ENCODE results near the gene RYR1. TPM values are rescaled to one million over a fixed set of nuclear protein-coding genes. Genes with fewer than 3 reads are reported as not detected.
"Not testable (repeated sequence)": the region's sequence is repeated elsewhere in the genome, so short reads cannot be mapped to it uniquely, and the experiment has no call there.

The RYR1 gene
- polyA plus RNA-seq, 1 experiment: not detected

DNA sequence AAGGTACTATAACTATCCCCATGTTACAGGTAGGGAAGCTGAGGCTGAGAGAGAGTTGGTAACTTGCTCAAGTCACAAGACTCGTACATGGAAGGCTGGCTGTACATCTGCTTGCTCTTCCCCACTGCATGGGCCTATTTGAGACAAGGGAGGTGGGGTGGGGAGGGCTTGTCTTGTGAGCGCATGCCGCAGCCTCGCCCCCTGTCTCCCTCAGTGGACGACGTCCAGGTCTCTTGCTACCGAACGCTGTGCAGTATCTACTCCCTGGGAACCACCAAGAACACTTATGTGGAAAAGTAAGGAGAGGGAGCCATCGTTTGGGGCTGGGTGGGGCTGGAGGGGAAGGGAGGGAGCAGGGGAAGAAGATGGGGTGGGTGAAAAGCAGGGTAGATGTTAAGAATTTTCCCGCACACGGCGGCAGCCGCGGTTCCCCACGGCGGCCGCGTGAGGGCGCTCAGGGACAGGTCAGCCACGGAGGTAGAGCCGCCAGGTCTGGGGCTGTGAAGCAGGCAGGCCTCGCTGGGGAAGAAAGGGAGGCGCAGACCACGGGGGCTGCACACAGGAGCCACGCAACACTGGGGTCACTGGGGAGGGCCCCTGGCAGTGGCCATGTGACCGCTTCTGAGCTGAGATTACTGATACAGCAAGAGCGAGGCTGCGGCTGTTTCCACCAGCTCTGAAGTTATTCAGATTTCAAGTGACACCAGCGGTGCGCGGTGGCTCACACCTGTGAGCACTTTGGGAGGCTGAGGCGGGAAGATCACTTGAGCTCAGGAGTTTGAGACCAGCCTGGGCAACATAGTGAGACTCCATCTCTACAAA, 81.5 kb downstream of the RYR1 start:
- ChIA-PET CTCF (interaction anchor here (0.6 to 3.1 kb wide), 10 partner anchors 16 to 492 kb away, joined by 3 to 24 read pairs (median 3); no protein-coding TSS in a partner anchor), POLR2A (no interaction called here)
- Histone ChIP-seq H3K4me3 (ENCODE audit: low read depth, low read length) (no peak overlapping the region), H3K27me3 (ENCODE audit: control insufficient read depth, insufficient read depth, low read length) (no peaks in the 10 kb centered on the region), H3K27ac (ENCODE audit: low read depth, low read length) (no peak overlapping the region), H3K9me3 (ENCODE audit: control insufficient read depth, insufficient read depth, low read length) (no peaks in the 10 kb centered on the region)
- TF ChIP-seq, protein P1, sequence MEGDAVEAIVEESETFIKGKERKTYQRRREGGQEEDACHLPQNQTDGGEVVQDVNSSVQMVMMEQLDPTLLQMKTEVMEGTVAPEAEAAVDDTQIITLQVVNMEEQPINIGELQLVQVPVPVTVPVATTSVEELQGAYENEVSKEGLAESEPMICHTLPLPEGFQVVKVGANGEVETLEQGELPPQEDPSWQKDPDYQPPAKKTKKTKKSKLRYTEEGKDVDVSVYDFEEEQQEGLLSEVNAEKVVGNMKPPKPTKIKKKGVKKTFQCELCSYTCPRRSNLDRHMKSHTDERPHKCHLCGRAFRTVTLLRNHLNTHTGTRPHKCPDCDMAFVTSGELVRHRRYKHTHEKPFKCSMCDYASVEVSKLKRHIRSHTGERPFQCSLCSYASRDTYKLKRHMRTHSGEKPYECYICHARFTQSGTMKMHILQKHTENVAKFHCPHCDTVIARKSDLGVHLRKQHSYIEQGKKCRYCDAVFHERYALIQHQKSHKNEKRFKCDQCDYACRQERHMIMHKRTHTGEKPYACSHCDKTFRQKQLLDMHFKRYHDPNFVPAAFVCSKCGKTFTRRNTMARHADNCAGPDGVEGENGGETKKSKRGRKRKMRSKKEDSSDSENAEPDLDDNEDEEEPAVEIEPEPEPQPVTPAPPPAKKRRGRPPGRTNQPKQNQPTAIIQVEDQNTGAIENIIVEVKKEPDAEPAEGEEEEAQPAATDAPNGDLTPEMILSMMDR (IDR thresholded peaks at IDR 0.05; ENCODE audit: low read depth, low read length): peak; percentile 83
- DNase-seq (ENCODE audit: low read depth, low spot score): peak; percentile 2

- ChIA-PET POLR2A (no interaction called here), CTCF (interaction anchor here (0.6 to 3.1 kb wide), 9 partner anchors 15 to 413 kb away, joined by 3 to 24 read pairs (median 3); no protein-coding TSS in a partner anchor)
- no peak for DNase-seq (ENCODE audit: low read depth, low spot score)
- Histone ChIP-seq H3K4me3 (ENCODE audit: low read depth, low read length) (no peak overlapping the region), H3K27me3 (ENCODE audit: control insufficient read depth, insufficient read depth, low read length) (no peaks in the 10 kb centered on the region), H3K9me3 (ENCODE audit: control insufficient read depth, insufficient read depth, low read length) (no peaks in the 10 kb centered on the region), H3K27ac (ENCODE audit: low read depth, low read length) (no peak overlapping the region)
- TF ChIP-seq, protein P1 (IDR thresholded peaks at IDR 0.05; ENCODE audit: low read depth, low read length): no peak
Observed at GRCh38 chr19:38515896-38516295, 82.4 kb downstream of the RYR1 start.

DNA sequence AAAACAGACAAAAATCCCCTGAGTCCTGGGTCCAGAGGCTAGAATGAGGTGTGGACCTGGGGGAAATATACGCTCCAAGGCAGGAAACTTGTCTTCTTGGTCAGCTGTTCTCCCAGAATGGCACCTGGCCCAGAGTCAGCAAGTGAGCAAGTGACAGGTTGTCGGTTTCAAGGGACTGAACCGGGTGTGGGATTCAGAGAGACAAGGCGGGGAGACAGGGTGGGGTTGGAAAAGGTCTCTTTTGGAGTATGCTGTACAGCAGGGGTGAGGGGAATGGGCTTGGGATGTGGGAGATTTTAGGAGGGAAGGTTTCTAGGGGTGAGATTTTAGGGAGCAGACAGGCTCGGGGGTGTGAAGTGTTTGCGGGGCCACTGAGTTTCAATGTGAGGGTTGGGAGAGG, 83.3 kb downstream of the RYR1 start:
- ChIA-PET POLR2A (no interaction called here), CTCF (interaction anchor here (1.0 kb wide), 1 partner anchor 16 kb away, joined by 3 read pairs; no protein-coding TSS in a partner anchor)
- DNase-seq (ENCODE audit: low read depth, low spot score): no peak
- no peak overlapping the region for H3K4me3 ChIP-seq (ENCODE audit: low read depth, low read length)
- no peaks in the 10 kb centered on the region for H3K27me3 ChIP-seq (ENCODE audit: control insufficient read depth, insufficient read depth, low read length)
- TF ChIP-seq, protein P1 (IDR thresholded peaks at IDR 0.05; ENCODE audit: low read depth, low read length): no peak
- no peak overlapping the region for H3K27ac ChIP-seq (ENCODE audit: low read depth, low read length)
- no peaks in the 10 kb centered on the region for H3K9me3 ChIP-seq (ENCODE audit: control insufficient read depth, insufficient read depth, low read length)

- H3K9me3 ChIP-seq (ENCODE audit: control insufficient read depth, insufficient read depth, low read length): no peaks in the 10 kb centered on the region
- H3K4me3 ChIP-seq (ENCODE audit: low read depth, low read length): no peak overlapping the region
- TF ChIP-seq, protein P1 (IDR thresholded peaks at IDR 0.05; ENCODE audit: low read depth, low read length): no peak
- no peaks in the 10 kb centered on the region for H3K27me3 ChIP-seq (ENCODE audit: control insufficient read depth, insufficient read depth, low read length)
- DNase-seq (ENCODE audit: low read depth, low spot score): no peak
- ChIA-PET POLR2A (no interaction called here), CTCF (no interaction called here)
- H3K27ac ChIP-seq (ENCODE audit: low read depth, low read length): no peak overlapping the region
Observed at GRCh38 chr19:38517321-38517720, 83.8 kb downstream of the RYR1 start.

DNA sequence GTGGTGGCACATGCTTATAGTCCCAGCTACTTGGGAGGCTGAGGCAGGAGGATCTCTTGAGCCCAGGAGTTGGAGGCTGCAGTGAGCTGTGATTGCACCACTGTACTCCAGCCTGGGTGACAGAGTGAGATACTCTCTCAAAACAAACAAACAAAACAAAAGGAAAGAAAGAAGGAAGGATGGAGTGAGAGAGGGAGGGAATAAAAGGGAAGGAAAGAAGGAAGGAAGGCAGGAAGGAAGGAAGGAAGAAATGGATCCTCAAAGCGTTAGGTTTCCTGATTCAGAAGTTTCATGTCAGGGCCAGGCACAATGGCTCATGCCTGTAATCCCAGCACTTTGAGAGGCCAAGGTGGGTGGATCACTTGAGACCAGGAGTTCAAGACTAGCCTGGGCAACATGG, 84.5 kb downstream of the RYR1 start:
- H3K9me3 ChIP-seq (ENCODE audit: control insufficient read depth, insufficient read depth, low read length); DNase-seq (ENCODE audit: low read depth, low spot score); H3K27me3 ChIP-seq (ENCODE audit: control insufficient read depth, insufficient read depth, low read length); H3K27ac ChIP-seq (ENCODE audit: low read depth, low read length); H3K4me3 ChIP-seq (ENCODE audit: low read depth, low read length): not testable (repeated sequence)
- ChIA-PET CTCF (interaction anchor here (0.6 kb wide), 1 partner anchor 83 kb away, joined by 5 read pairs; no protein-coding TSS in a partner anchor), POLR2A (interaction anchor here (0.6 to 0.7 kb wide), 3 partner anchors 118 to 624 kb away, joined by 4 to 10 read pairs (median 5); no protein-coding TSS in a partner anchor)
